Measurements from ENCODE around the gene ARHGAP21. TPM values are rescaled to one million over a fixed set of nuclear protein-coding genes. Genes with fewer than 3 reads are reported as not detected.

The ARHGAP21 gene
- total RNA-seq, 1 donor from 2014 or later: 69.7 TPM

GRCh38 chr10:24569828-24570657, 153.6 kb downstream of the ARHGAP21 start:
- no peaks in the 10 kb centered on the region for H3K9me3 Mint-ChIP-seq
- no peaks in the 10 kb centered on the region for H3K36me3 Mint-ChIP-seq
- no peak overlapping the region for H3K27ac Mint-ChIP-seq
- peaks cover 4% of the 10 kb centered on the region for H3K27me3 Mint-ChIP-seq
- H3K4me3 Mint-ChIP-seq: no peak overlapping the region
- no peak for DNase-seq (ENCODE audit: extremely low spot score, unreplicated experiment)
- H3K4me1 Mint-ChIP-seq (ENCODE audit: unreplicated experiment): no peaks in the 10 kb centered on the region
- TF ChIP-seq CTCF (conservative IDR thresholded peaks at IDR 0.05): no peak

- no peaks in the 10 kb centered on the region for H3K9me3 Mint-ChIP-seq
Measured at GRCh38 chr10:24569330-24569796, 154.3 kb downstream of the ARHGAP21 start.

GRCh38 chr10:24568042-24568441, 155.6 kb downstream of the ARHGAP21 start:
- peaks cover 4% of the 10 kb centered on the region for H3K27me3 Mint-ChIP-seq
- no peaks in the 10 kb centered on the region for H3K4me1 Mint-ChIP-seq (ENCODE audit: unreplicated experiment)
- H3K4me3 Mint-ChIP-seq: no peak overlapping the region
- no peak for TF ChIP-seq CTCF (conservative IDR thresholded peaks at IDR 0.05)
- H3K36me3 Mint-ChIP-seq: no peaks in the 10 kb centered on the region
- no peak for DNase-seq (ENCODE audit: extremely low spot score, unreplicated experiment)
- H3K27ac Mint-ChIP-seq: no peak overlapping the region
- no peaks in the 10 kb centered on the region for H3K9me3 Mint-ChIP-seq

More at GRCh38 chr10:24569330-24569796, 154.3 kb downstream of the ARHGAP21 start:
- Mint-ChIP-seq H3K27me3 (peaks cover 4% of the 10 kb centered on the region), H3K27ac (no peak overlapping the region), H3K4me3 (no peak overlapping the region), H3K4me1 (ENCODE audit: unreplicated experiment) (no peaks in the 10 kb centered on the region), H3K36me3 (no peaks in the 10 kb centered on the region)
- no peak for TF ChIP-seq CTCF (conservative IDR thresholded peaks at IDR 0.05)
- no peak for DNase-seq (ENCODE audit: extremely low spot score, unreplicated experiment)

GRCh38 chr10:24561453-24561852, 162.2 kb downstream of the ARHGAP21 start:
- peaks cover 20% of the 10 kb centered on the region for H3K4me1 Mint-ChIP-seq (ENCODE audit: unreplicated experiment)
- H3K9me3 Mint-ChIP-seq: no peaks in the 10 kb centered on the region
- H3K4me3 Mint-ChIP-seq: no peak overlapping the region
- no peak for DNase-seq (ENCODE audit: extremely low spot score, unreplicated experiment)
- H3K27me3 Mint-ChIP-seq: no peaks in the 10 kb centered on the region
- no peak for TF ChIP-seq CTCF (conservative IDR thresholded peaks at IDR 0.05)
- H3K27ac Mint-ChIP-seq: no peak overlapping the region
- H3K36me3 Mint-ChIP-seq: no peaks in the 10 kb centered on the region

- TF ChIP-seq CTCF (conservative IDR thresholded peaks at IDR 0.05): peak; percentile 89
- Mint-ChIP-seq H3K27me3 (no peaks in the 10 kb centered on the region), H3K27ac (peak overlapping the region; percentile 26), H3K36me3 (no peaks in the 10 kb centered on the region), H3K4me1 (ENCODE audit: unreplicated experiment) (peaks cover 25% of the 10 kb centered on the region), H3K9me3 (no peaks in the 10 kb centered on the region), H3K4me3 (peak overlapping the region; percentile 1)
- DNase-seq (ENCODE audit: extremely low spot score, unreplicated experiment): no peak
Measured at GRCh38 chr10:24556750-24557742, 166.6 kb downstream of the ARHGAP21 start.
